SU-DHL-6 (cell line): ENCODE measurements around the gene IL36RN.

Experiments used
- H2AFZ ChIP-seq: fragments of 200-600 bp; sonication (generic); 2 replicates; pipeline ENCODE4 v1.6.1; 2014; ENCODE audit warnings: low read depth, mild to moderate bottlenecking, moderate library complexity, mixed read lengths, antibody characterized with exemption, low read length; ENCODE audit not compliant: severe bottlenecking
- H3F3A ChIP-seq: fragments of 200-600 bp; shearing (Covaris generic); 2 replicates; pipeline ENCODE4 v1.6.0; 2016; ENCODE audit warnings: antibody characterized with exemption, mild to moderate bottlenecking; ENCODE audit not compliant: insufficient read depth
- H3K27ac ChIP-seq: fragments of 200-600 bp; sonication (generic); 2 replicates; pipeline ENCODE4 v1.5.1; 2016; ENCODE audit warnings: low read depth, mild to moderate bottlenecking, low read length, moderate library complexity, mixed read lengths
- H3K27me3 ChIP-seq: fragments of 200-600 bp; sonication (generic), shearing (Covaris generic); 2 replicates; pipeline ENCODE4 v1.6.0; 2014; ENCODE audit warnings: mild to moderate bottlenecking, low read length
- H3K36me3 ChIP-seq: fragments of 200-600 bp; sonication (generic); 2 replicates; pipeline ENCODE4 v1.6.1; 2014; ENCODE audit warnings: mild to moderate bottlenecking, low read length, mixed read lengths
- H3K4me2 ChIP-seq: fragments of 300-600, 200-600 bp; shearing (Covaris generic), sonication (generic); 2 replicates; pipeline ENCODE4 v1.6.0; 2014; ENCODE audit warnings: low read length, low read depth, mild to moderate bottlenecking; ENCODE audit not compliant: poor library complexity, severe bottlenecking
- H3K4me3 ChIP-seq: fragments of 200-600 bp; sonication (generic); 2 replicates; pipeline ENCODE4 v1.5.1; 2014; ENCODE audit warnings: antibody characterized with exemption, low read length, mild to moderate bottlenecking, mixed read lengths; ENCODE audit not compliant: insufficient read depth, poor library complexity, severe bottlenecking
- H3K79me2 ChIP-seq: fragments of 200-600 bp; sonication (generic); 2 replicates; pipeline ENCODE4 v1.6.1; 2014; ENCODE audit warnings: mild to moderate bottlenecking, low read length, moderate library complexity; ENCODE audit not compliant: insufficient read depth
- H3K9ac ChIP-seq: fragments of 200-600 bp; sonication (generic); 2 replicates; pipeline ENCODE4 v1.7.0; 2014; ENCODE audit warnings: mild to moderate bottlenecking, low read length
- H3K9me2 ChIP-seq: fragments of 200-600 bp; sonication (generic); replicated peaks from 2 replicates; pipeline ENCODE4 v1.6.1; 2014; ENCODE audit warnings: low read length; ENCODE audit not compliant: insufficient read depth
- H3K9me3 ChIP-seq: fragments of 200-600 bp; sonication (generic); 2 replicates; pipeline ENCODE4 v1.6.1; 2014; ENCODE audit warnings: low read length, mixed read lengths; ENCODE audit not compliant: insufficient read depth
- H4K20me1 ChIP-seq: fragments of 200-600 bp; sonication (generic); 2 replicates; pipeline ENCODE4 v1.6.1; 2014; ENCODE audit warnings: low read depth, mild to moderate bottlenecking, antibody characterized with exemption, low read length, moderate library complexity, mixed read lengths
- EZH2phosphoT487 ChIP-seq: fragments of 200-600 bp; sonication (generic), shearing (Covaris generic); conservative IDR thresholded peaks from 2 replicates; pipeline ENCODE4 v1.6.1; 2018; ENCODE audit warnings: mild to moderate bottlenecking, antibody characterized with exemption, low read length, moderate library complexity, mixed read lengths
- TF ChIP-seq, protein P1 (sequence below): fragments of 200-600 bp; sonication (generic); IDR thresholded peaks from one replicate; pipeline ENCODE4 v1.5.1; 2017; ENCODE audit warnings: antibody characterized with exemption, mild to moderate bottlenecking, low read length, moderate library complexity; ENCODE audit not compliant: insufficient read depth, poor library complexity, severe bottlenecking

Gene IL36RN

DNA sequence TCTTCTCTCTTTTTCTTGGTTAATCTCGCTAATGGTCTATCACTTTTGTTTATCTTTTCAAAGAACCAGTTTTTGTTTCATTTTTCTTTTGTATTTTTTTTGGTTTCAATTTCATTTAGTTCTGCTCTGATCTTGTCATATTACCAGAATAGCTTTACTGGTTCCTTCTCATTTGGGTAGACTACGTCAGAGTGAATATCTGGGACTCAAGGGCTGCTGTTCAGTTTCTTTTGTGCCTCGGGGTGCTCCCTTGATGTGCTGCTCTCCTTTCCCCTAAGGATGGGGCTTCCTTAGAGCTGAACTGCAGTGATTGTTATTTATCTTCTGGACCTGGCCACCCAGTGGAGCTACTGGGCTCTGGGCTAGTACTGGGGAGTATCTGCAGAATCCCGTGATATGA, 39.0 kb downstream of the IL36RN start:
- H3K4me2 ChIP-seq: no peak overlapping the region

DNA sequence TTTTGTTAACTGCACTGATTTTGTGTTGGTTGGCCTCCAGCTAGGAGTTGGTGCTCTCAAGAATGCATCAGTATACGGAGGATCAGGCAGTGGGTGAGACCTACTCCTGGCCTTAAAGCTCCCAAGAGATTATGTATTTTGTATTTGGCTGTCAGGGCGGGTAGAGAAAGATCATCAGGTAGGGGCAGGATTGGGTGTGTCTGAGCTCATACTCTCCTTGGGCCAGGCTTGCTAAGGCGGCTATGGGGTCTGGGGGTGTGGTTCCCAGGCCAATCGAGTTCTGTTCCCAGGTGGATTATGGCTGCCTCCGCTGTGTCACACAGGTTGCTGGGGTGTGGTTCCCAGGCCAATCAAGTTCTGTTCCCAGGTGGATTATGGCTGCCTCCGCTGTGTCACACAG, 39.5 kb downstream of the IL36RN start:
- TF ChIP-seq, protein P1, sequence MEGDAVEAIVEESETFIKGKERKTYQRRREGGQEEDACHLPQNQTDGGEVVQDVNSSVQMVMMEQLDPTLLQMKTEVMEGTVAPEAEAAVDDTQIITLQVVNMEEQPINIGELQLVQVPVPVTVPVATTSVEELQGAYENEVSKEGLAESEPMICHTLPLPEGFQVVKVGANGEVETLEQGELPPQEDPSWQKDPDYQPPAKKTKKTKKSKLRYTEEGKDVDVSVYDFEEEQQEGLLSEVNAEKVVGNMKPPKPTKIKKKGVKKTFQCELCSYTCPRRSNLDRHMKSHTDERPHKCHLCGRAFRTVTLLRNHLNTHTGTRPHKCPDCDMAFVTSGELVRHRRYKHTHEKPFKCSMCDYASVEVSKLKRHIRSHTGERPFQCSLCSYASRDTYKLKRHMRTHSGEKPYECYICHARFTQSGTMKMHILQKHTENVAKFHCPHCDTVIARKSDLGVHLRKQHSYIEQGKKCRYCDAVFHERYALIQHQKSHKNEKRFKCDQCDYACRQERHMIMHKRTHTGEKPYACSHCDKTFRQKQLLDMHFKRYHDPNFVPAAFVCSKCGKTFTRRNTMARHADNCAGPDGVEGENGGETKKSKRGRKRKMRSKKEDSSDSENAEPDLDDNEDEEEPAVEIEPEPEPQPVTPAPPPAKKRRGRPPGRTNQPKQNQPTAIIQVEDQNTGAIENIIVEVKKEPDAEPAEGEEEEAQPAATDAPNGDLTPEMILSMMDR: no peak
- Histone ChIP-seq H2AFZ (no peak overlapping the region), H3K9me3 (no peaks in the 10 kb centered on the region), H3K4me2 (no peak overlapping the region), H3K79me2 (no peaks in the 10 kb centered on the region), H3F3A (no peaks in the 10 kb centered on the region), H3K4me3 (no peak overlapping the region), H3K36me3 (no peaks in the 10 kb centered on the region), H3K27me3 (no peaks in the 10 kb centered on the region), H3K9me2 (no peaks in the 10 kb centered on the region), H3K9ac (no peak overlapping the region), H4K20me1 (no peaks in the 10 kb centered on the region), H3K27ac (no peak overlapping the region)

More for the DNA sequence above, 39.0 kb downstream of the IL36RN start:
- H3K4me3 ChIP-seq: no peak overlapping the region
- H3K36me3 ChIP-seq: no peaks in the 10 kb centered on the region
- H3K9me3 ChIP-seq: no peaks in the 10 kb centered on the region
- no peak overlapping the region for H2AFZ ChIP-seq
- TF ChIP-seq, protein P1: no peak
- TF ChIP-seq EZH2phosphoT487: no peak
- H3K27ac ChIP-seq: no peak overlapping the region
- no peaks in the 10 kb centered on the region for H3F3A ChIP-seq
- H3K79me2 ChIP-seq: no peaks in the 10 kb centered on the region
- H3K9me2 ChIP-seq: no peaks in the 10 kb centered on the region
- no peaks in the 10 kb centered on the region for H4K20me1 ChIP-seq
- no peaks in the 10 kb centered on the region for H3K27me3 ChIP-seq
- H3K9ac ChIP-seq: no peak overlapping the region

GRCh38 chr2:113102133-113102532, 43.1 kb downstream of the IL36RN start:
- Histone ChIP-seq H3F3A (no peaks in the 10 kb centered on the region), H3K27ac (no peak overlapping the region), H3K9me3 (no peaks in the 10 kb centered on the region), H2AFZ (no peak overlapping the region), H3K9me2 (no peaks in the 10 kb centered on the region), H3K4me3 (no peak overlapping the region), H3K79me2 (no peaks in the 10 kb centered on the region), H3K36me3 (no peaks in the 10 kb centered on the region), H3K27me3 (no peaks in the 10 kb centered on the region), H4K20me1 (no peaks in the 10 kb centered on the region), H3K4me2 (no peak overlapping the region), H3K9ac (no peak overlapping the region)
- TF ChIP-seq EZH2phosphoT487: no peak
- TF ChIP-seq, protein P1: no peak

DNA sequence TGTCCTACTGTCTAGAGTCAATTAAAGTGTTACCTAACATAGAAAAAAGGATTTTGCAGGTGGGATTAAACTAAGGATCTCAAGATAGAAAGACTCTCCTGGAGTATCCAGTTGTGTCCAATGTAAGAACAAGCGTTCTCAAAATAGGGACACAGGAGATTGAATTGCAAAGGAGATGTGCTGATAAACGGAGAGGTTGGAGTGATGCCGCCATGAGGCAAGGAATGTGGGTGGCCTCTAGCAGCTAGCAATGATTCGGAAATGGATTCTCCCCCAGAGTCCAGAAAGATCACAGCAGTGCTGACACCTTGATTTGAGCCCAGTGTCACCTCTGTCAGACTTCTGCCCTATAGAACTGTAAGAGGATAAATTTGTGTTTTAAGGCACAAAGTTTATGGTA, 44.3 kb downstream of the IL36RN start:
- Histone ChIP-seq H3K4me2 (no peak overlapping the region), H3K27me3 (no peaks in the 10 kb centered on the region), H3K9ac (no peak overlapping the region), H3K4me3 (no peak overlapping the region), H3K36me3 (no peaks in the 10 kb centered on the region), H3K79me2 (no peaks in the 10 kb centered on the region), H3K9me2 (no peaks in the 10 kb centered on the region), H3K27ac (no peak overlapping the region), H2AFZ (no peak overlapping the region), H4K20me1 (no peaks in the 10 kb centered on the region), H3K9me3 (no peaks in the 10 kb centered on the region), H3F3A (no peaks in the 10 kb centered on the region)
- TF ChIP-seq EZH2phosphoT487: no peak
- TF ChIP-seq, protein P1: no peak
